ENCODE results near the gene WDR70.
"Not testable (repeated sequence)": the region's sequence is repeated elsewhere in the genome, so short reads cannot be mapped to it uniquely, and the experiment has no call there.

DNA sequence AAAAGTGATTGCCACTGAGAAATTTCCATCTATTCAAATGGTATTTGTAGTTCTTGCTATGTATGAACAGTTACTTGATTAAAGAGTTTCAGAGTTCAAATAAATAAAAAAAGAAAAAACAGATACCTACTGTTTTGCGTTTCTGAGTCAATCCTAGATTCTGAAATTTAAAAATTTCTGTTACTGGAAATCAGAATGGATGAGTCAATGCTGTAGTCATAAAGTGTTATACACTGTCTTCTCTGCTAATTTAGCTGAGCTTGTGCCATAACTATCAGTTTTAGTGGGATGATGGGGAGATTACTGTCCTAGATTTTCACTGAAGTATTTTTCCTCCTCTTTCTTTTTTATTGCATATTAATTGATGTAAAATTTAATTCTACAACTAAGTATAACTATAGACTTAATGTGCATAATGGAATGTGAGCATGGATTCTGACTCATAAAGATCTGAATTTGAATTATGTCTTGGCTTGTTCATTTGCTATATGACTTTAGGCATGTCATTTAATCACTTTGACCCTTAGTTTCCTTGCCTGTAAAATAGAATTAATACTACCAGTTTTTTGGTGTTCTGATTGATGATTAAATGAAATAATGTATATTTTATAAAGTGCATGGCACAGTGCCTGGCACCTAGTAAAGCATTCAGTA is 75.4 kb downstream of the WDR70 start:
- not testable (repeated sequence) for TF ChIP-seq ARNT (IDR thresholded peaks at IDR 0.05); SUZ12 (IDR thresholded peaks at IDR 0.05); NFRKB (IDR thresholded peaks at IDR 0.05); SP1 (IDR thresholded peaks at IDR 0.05); BHLHE40 (IDR thresholded peaks at IDR 0.05; ENCODE audit: borderline replicate concordance); FOXA1 (IDR thresholded peaks at IDR 0.05); ELF4 (IDR thresholded peaks at IDR 0.05); TARDBP (IDR thresholded peaks at IDR 0.05); HDGF (IDR thresholded peaks at IDR 0.05; ENCODE audit: borderline replicate concordance); FOXM1 (IDR thresholded peaks at IDR 0.05; ENCODE audit: borderline replicate concordance); CTBP1 (IDR thresholded peaks at IDR 0.05; ENCODE audit: borderline replicate concordance); ZNF384 (IDR thresholded peaks at IDR 0.05)
- TF ChIP-seq, protein P1, sequence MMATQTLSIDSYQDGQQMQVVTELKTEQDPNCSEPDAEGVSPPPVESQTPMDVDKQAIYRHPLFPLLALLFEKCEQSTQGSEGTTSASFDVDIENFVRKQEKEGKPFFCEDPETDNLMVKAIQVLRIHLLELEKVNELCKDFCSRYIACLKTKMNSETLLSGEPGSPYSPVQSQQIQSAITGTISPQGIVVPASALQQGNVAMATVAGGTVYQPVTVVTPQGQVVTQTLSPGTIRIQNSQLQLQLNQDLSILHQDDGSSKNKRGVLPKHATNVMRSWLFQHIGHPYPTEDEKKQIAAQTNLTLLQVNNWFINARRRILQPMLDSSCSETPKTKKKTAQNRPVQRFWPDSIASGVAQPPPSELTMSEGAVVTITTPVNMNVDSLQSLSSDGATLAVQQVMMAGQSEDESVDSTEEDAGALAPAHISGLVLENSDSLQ (IDR thresholded peaks at IDR 0.05): not testable (repeated sequence)

Data from HEK293T (cell line).